C4-2B (cell line): ENCODE measurements around the gene FAM124A.

Experiments used
- ZFX ChIP-seq: fragments of 450-650 bp; IDR thresholded peaks from 2 replicates; pipeline ENCODE4 v1.6.1; 2017
- TF ChIP-seq, protein P1 (sequence below): fragments of 450-650 bp; conservative IDR thresholded peaks from 2 replicates; pipeline ENCODE4 v1.5.1; 2017; ENCODE audit warnings: mild to moderate bottlenecking

- TF ChIP-seq, protein P1, sequence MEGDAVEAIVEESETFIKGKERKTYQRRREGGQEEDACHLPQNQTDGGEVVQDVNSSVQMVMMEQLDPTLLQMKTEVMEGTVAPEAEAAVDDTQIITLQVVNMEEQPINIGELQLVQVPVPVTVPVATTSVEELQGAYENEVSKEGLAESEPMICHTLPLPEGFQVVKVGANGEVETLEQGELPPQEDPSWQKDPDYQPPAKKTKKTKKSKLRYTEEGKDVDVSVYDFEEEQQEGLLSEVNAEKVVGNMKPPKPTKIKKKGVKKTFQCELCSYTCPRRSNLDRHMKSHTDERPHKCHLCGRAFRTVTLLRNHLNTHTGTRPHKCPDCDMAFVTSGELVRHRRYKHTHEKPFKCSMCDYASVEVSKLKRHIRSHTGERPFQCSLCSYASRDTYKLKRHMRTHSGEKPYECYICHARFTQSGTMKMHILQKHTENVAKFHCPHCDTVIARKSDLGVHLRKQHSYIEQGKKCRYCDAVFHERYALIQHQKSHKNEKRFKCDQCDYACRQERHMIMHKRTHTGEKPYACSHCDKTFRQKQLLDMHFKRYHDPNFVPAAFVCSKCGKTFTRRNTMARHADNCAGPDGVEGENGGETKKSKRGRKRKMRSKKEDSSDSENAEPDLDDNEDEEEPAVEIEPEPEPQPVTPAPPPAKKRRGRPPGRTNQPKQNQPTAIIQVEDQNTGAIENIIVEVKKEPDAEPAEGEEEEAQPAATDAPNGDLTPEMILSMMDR, result no peak
- no peak for TF ChIP-seq ZFX
Observed at GRCh38 chr13:51270623-51271415, 48.6 kb downstream of the FAM124A start.
